MM.1S (cell line): ENCODE measurements around the gene EIF2A.

Source experiments
- DNase-seq: peaks from one replicate; pipeline ENCODE4 v3.0.0-alpha.2; 2015
- H2AFZ ChIP-seq: fragments of 300-600 bp; sonication (generic); 2 replicates; pipeline ENCODE4 v1.6.0; 2016; ENCODE audit warnings: antibody characterized with exemption, low read length
- H3F3A ChIP-seq: fragments of 300-600 bp; sonication (generic); 2 replicates; pipeline ENCODE4 v1.6.1; 2016; ENCODE audit warnings: mild to moderate bottlenecking, antibody characterized with exemption, low read length, moderate library complexity, mixed read lengths; ENCODE audit not compliant: insufficient read depth
- H3K27ac ChIP-seq: fragments of 300-600 bp; sonication (generic); 2 replicates; pipeline ENCODE4 v1.5.1; 2016; ENCODE audit warnings: mild to moderate bottlenecking, low read length
- H3K27me3 ChIP-seq: fragments of 300-600 bp; sonication (generic); replicated peaks from 2 replicates; pipeline ENCODE4 v1.6.0; 2016; ENCODE audit warnings: low read length; ENCODE audit not compliant: insufficient read depth
- H3K36me3 ChIP-seq: fragments of 300-600 bp; sonication (generic); replicated peaks from 2 replicates; pipeline ENCODE4 v1.6.1; 2016; ENCODE audit warnings: mild to moderate bottlenecking, low read length, mixed read lengths; ENCODE audit not compliant: insufficient read depth
- H3K4me1 ChIP-seq: fragments of 300-600 bp; sonication (generic); 2 replicates; pipeline ENCODE4 v1.6.1; 2016; ENCODE audit warnings: low read length, mixed read lengths
- H3K4me2 ChIP-seq: fragments of 300-600 bp; sonication (generic); 2 replicates; pipeline ENCODE4 v1.6.0; 2016; ENCODE audit warnings: low read depth, low read length
- H3K4me3 ChIP-seq: fragments of 300-600 bp; sonication (generic); 2 replicates; pipeline ENCODE4 v1.5.1; 2016; ENCODE audit warnings: low read length, mixed read lengths
- H3K79me2 ChIP-seq: fragments of 300-600 bp; sonication (generic); 2 replicates; pipeline ENCODE4 v1.6.1; 2016; ENCODE audit warnings: mixed run types, low read length, mixed read lengths
- H3K9ac ChIP-seq: fragments of 300-600 bp; sonication (generic); 2 replicates; pipeline ENCODE4 v1.6.1; 2016; ENCODE audit warnings: low read length, mixed read lengths
- H3K9me2 ChIP-seq: fragments of 300-600 bp; sonication (generic); replicated peaks from 2 replicates; pipeline ENCODE4 v1.6.1; 2016; ENCODE audit warnings: mild to moderate bottlenecking, low read length, mixed read lengths; ENCODE audit not compliant: insufficient read depth
- H3K9me3 ChIP-seq: fragments of 300-600 bp; sonication (generic); replicated peaks from 2 replicates; pipeline ENCODE4 v1.6.1; 2016; ENCODE audit warnings: mild to moderate bottlenecking, low read length, mixed read lengths; ENCODE audit not compliant: insufficient read depth
- H4K20me1 ChIP-seq: fragments of 300-600 bp; sonication (generic); 2 replicates; pipeline ENCODE4 v1.6.1; 2016; ENCODE audit warnings: mild to moderate bottlenecking, low read length, moderate library complexity, mixed read lengths; ENCODE audit not compliant: insufficient read depth
- CTCF ChIP-seq: fragments of 300-600 bp; sonication (generic); IDR thresholded peaks from 2 replicates; pipeline ENCODE4 v1.5.1; 2016; ENCODE audit warnings: antibody characterized with exemption, low read length, mixed read lengths
- EZH2 ChIP-seq: fragments of 300-600 bp; sonication (generic); optimal IDR thresholded peaks from 2 replicates; pipeline ENCODE3; 2017; ENCODE audit warnings: low read depth, mild to moderate bottlenecking, antibody characterized with exemption, low read length, mixed read lengths
- EZH2phosphoT487 ChIP-seq: fragments of 300-600 bp; sonication (generic); IDR thresholded peaks from 2 replicates; pipeline ENCODE4 v1.6.1; 2018; ENCODE audit warnings: antibody characterized with exemption, low read length

Gene EIF2A

GRCh38 chr3:150543531-150543930 lies 3.1 kb upstream of the EIF2A start:
- Histone ChIP-seq H3K36me3 (peaks cover 16% of the 10 kb centered on the region), H2AFZ (no peak overlapping the region), H4K20me1 (peaks cover 22% of the 10 kb centered on the region; the same call in 1 of the 2 replicates), H3K27ac (no peak overlapping the region), H3K9me3 (no peaks in the 10 kb centered on the region), H3K9me2 (no peaks in the 10 kb centered on the region), H3K4me3 (no peak overlapping the region), H3K79me2 (peaks cover 67% of the 10 kb centered on the region), H3F3A (peaks cover 12% of the 10 kb centered on the region), H3K4me1 (peaks cover 21% of the 10 kb centered on the region), H3K9ac (no peak overlapping the region; the same call in 1 of the 2 replicates), H3K4me2 (peak overlapping the region; percentile 81; the same call in 1 of the 2 replicates), H3K27me3 (no peaks in the 10 kb centered on the region)
- no peak for TF ChIP-seq CTCF
- TF ChIP-seq EZH2, result no peak
- no peak for TF ChIP-seq EZH2phosphoT487
- DNase-seq, result no peak

DNA sequence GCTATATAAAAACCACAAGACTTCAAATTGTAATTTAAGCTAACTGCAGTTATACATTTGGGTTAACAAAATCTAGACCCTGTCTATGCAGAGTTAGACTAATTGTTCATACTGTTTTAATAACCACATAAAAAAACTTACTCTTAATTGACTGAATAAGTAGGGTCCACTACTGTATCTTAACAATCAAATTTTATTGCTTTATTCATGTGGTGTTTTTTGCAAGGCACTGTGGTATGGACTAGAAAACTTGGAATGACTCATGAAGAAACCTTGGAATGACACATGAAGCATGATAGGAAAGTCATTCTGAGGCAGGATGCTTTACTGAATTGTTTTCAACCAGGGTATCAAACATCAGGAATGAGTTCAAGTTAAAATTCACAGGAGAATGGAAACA lies 2.5 kb upstream of the EIF2A start:
- no peak for DNase-seq
- H3K79me2 ChIP-seq, result peaks cover 72% of the 10 kb centered on the region
- H3K27ac ChIP-seq, result no peak overlapping the region
- peaks cover 22% of the 10 kb centered on the region; the same call in 1 of the 2 replicates for H4K20me1 ChIP-seq
- no peak overlapping the region for H2AFZ ChIP-seq
- H3K4me3 ChIP-seq, result peak overlapping the region; percentile 97
- H3K27me3 ChIP-seq, result no peaks in the 10 kb centered on the region
- H3K9ac ChIP-seq, result peak overlapping the region; percentile 99; the same call in 1 of the 2 replicates
- no peaks in the 10 kb centered on the region for H3K9me3 ChIP-seq
- peaks cover 16% of the 10 kb centered on the region for H3K36me3 ChIP-seq
- H3K4me1 ChIP-seq, result peaks cover 21% of the 10 kb centered on the region
- no peaks in the 10 kb centered on the region for H3K9me2 ChIP-seq
- peak overlapping the region; percentile 81; the same call in 1 of the 2 replicates for H3K4me2 ChIP-seq
- peaks cover 12% of the 10 kb centered on the region for H3F3A ChIP-seq
- TF ChIP-seq CTCF (no peak), EZH2phosphoT487 (no peak), EZH2 (no peak)

DNA sequence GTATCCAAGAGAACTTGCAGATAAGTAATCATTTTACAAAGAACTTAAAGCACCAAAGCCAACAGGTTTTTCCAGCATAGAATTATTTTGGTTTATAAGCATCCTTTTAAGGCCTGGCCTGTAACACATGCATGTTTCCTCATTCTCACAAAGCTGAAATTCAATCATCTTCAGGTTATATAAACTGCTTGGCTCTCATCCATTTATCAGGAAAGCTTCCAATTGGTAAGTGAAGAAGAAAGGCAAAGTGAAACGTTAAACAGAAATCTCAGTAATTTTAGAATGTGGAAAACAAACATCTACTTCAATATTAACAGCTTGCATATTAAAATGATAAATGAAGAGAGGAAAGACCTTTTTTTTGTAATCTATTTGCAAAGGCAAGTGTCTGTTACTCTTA lies 1.9 kb upstream of the EIF2A start:
- no peak overlapping the region for H3K27ac ChIP-seq
- H4K20me1 ChIP-seq, result peaks cover 22% of the 10 kb centered on the region; the same call in 1 of the 2 replicates
- H3K27me3 ChIP-seq, result no peaks in the 10 kb centered on the region
- H3K9ac ChIP-seq, result peak overlapping the region; percentile 99
- TF ChIP-seq EZH2phosphoT487, result no peak
- TF ChIP-seq CTCF, result no peak
- H3K9me2 ChIP-seq, result no peaks in the 10 kb centered on the region
- H3K36me3 ChIP-seq, result peaks cover 16% of the 10 kb centered on the region
- H3K4me3 ChIP-seq, result peak overlapping the region; percentile 97
- H3K4me1 ChIP-seq, result peaks cover 21% of the 10 kb centered on the region
- H2AFZ ChIP-seq, result no peak overlapping the region
- peaks cover 12% of the 10 kb centered on the region for H3F3A ChIP-seq
- no peak for DNase-seq
- H3K9me3 ChIP-seq, result no peaks in the 10 kb centered on the region
- H3K4me2 ChIP-seq, result peak overlapping the region; percentile 81
- H3K79me2 ChIP-seq, result peaks cover 79% of the 10 kb centered on the region
